HL-60 (cell line): ENCODE data around the gene SDR42E2.

ENCODE experiments used
- POLR2AphosphoS5 ChIP-seq: IDR thresholded peaks from 2 replicates; pipeline ENCODE4 v1.6.1; 2012; ENCODE audit warnings: low read depth
- SPI1 ChIP-seq: IDR thresholded peaks from 2 replicates; pipeline ENCODE4 v1.6.1; 2012; ENCODE audit warnings: low read depth, mild to moderate bottlenecking, borderline replicate concordance
- TF ChIP-seq, protein P1 (sequence below): IDR thresholded peaks from one replicate; pipeline ENCODE4 v1.5.1; 2011; ENCODE audit warnings: low read length, control low read depth, inconsistent platforms; ENCODE audit not compliant: insufficient read depth
- TF ChIP-seq, protein P2 (sequence below): IDR thresholded peaks from 2 replicates; pipeline ENCODE4 v1.6.1; 2012; ENCODE audit warnings: low read depth; ENCODE audit not compliant: insufficient replicate concordance

DNA sequence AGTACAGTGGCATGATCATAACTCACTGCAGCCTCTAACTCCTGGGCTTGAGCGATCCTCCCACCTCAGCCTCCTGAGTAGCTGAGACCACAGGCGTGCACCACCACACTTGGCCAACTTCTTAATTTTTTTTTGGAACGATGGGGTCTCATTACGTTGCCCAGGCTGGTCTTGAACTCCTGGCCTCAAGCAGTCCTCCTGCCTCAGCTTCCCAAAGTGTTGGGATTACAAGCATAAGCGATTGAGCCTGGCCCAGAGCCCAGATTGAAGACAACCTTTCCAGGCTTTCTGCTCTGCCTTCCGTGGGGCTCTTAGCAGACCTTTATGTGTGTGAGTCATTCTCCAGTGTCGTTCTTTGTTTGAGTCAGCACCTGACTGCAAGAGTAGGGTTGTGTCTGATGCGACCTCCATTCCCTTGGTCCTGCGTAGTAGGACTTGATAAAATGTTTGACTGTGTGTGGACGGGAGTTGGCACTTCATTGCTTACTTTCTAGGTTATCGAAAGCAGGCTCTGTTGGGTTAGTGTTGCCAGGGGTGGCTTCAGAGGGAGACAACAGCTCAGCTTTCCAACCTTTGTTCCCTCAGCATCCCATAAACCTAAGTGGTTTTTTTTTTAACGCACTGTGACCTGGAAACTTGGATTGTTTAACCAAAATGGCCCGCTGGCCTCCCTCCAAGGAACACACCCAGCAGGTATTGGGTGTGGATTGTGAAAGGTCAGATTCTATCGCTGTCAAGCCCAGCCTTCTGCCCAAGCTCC lies 70.2 kb downstream of the SDR42E2 start:
- TF ChIP-seq, protein P1, sequence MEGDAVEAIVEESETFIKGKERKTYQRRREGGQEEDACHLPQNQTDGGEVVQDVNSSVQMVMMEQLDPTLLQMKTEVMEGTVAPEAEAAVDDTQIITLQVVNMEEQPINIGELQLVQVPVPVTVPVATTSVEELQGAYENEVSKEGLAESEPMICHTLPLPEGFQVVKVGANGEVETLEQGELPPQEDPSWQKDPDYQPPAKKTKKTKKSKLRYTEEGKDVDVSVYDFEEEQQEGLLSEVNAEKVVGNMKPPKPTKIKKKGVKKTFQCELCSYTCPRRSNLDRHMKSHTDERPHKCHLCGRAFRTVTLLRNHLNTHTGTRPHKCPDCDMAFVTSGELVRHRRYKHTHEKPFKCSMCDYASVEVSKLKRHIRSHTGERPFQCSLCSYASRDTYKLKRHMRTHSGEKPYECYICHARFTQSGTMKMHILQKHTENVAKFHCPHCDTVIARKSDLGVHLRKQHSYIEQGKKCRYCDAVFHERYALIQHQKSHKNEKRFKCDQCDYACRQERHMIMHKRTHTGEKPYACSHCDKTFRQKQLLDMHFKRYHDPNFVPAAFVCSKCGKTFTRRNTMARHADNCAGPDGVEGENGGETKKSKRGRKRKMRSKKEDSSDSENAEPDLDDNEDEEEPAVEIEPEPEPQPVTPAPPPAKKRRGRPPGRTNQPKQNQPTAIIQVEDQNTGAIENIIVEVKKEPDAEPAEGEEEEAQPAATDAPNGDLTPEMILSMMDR, result no peak
- TF ChIP-seq POLR2AphosphoS5 (no peak), SPI1 (no peak)
- TF ChIP-seq, protein P2, sequence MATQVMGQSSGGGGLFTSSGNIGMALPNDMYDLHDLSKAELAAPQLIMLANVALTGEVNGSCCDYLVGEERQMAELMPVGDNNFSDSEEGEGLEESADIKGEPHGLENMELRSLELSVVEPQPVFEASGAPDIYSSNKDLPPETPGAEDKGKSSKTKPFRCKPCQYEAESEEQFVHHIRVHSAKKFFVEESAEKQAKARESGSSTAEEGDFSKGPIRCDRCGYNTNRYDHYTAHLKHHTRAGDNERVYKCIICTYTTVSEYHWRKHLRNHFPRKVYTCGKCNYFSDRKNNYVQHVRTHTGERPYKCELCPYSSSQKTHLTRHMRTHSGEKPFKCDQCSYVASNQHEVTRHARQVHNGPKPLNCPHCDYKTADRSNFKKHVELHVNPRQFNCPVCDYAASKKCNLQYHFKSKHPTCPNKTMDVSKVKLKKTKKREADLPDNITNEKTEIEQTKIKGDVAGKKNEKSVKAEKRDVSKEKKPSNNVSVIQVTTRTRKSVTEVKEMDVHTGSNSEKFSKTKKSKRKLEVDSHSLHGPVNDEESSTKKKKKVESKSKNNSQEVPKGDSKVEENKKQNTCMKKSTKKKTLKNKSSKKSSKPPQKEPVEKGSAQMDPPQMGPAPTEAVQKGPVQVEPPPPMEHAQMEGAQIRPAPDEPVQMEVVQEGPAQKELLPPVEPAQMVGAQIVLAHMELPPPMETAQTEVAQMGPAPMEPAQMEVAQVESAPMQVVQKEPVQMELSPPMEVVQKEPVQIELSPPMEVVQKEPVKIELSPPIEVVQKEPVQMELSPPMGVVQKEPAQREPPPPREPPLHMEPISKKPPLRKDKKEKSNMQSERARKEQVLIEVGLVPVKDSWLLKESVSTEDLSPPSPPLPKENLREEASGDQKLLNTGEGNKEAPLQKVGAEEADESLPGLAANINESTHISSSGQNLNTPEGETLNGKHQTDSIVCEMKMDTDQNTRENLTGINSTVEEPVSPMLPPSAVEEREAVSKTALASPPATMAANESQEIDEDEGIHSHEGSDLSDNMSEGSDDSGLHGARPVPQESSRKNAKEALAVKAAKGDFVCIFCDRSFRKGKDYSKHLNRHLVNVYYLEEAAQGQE, result no peak
